ENCODE data around the gene BNC2. TPM values are rescaled to one million over a fixed set of nuclear protein-coding genes. Genes with fewer than 3 reads are reported as not detected.

BNC2 gene
- total RNA-seq, 1 experiment from 2014 or later, result 43.6 TPM

- Histone ChIP-seq H3K9ac (ENCODE audit: extremely low read depth, insufficient read length, low read length) (no peak overlapping the region), H4K91ac (ENCODE audit: insufficient read length, low read depth, low read length) (no peak overlapping the region), H3K27me3 (ENCODE audit: insufficient read depth, low read length) (no peaks in the 10 kb centered on the region), H3K4ac (ENCODE audit: low read depth, low read length) (no peak overlapping the region), H2BK20ac (ENCODE audit: low read depth, low read length, poor library complexity, severe bottlenecking) (no peak overlapping the region), H3K4me1 (ENCODE audit: insufficient read depth, low read length) (peaks cover 12% of the 10 kb centered on the region; the same call in 1 of the 2 replicates), H4K20me1 (ENCODE audit: control insufficient read depth, insufficient read depth, insufficient read length) (no peaks in the 10 kb centered on the region), H4K5ac (ENCODE audit: insufficient read length, low read depth, low read length) (no peak overlapping the region), H2BK120ac (ENCODE audit: low read depth, low read length, poor library complexity, severe bottlenecking) (no peak overlapping the region), H3K79me2 (ENCODE audit: insufficient read depth, low read length) (peaks cover 6% of the 10 kb centered on the region; the same call in 1 of the 2 replicates), H3K79me1 (ENCODE audit: insufficient read depth, low read depth, low read length, poor library complexity, severe bottlenecking) (no peaks in the 10 kb centered on the region), H3K27ac (ENCODE audit: insufficient read length, low read depth, low read length) (no peak overlapping the region), H2BK12ac (ENCODE audit: insufficient read length, low read depth, low read length) (no peak overlapping the region), H3K18ac (ENCODE audit: insufficient read length, low read depth, low read length) (no peak overlapping the region), H2AFZ (ENCODE audit: low read length) (no peak overlapping the region), H3K23ac (ENCODE audit: insufficient read length, low read depth, low read length) (no peak overlapping the region), H4K8ac (replicated peaks; ENCODE audit: insufficient read length, low read depth, low read length) (no peak overlapping the region), H3K4me2 (ENCODE audit: insufficient read depth, insufficient read length, low read length) (peak overlapping the region; percentile 48), H2BK5ac (ENCODE audit: insufficient read length, low read length) (no peak overlapping the region), H3K14ac (ENCODE audit: insufficient read depth, low read length) (no peak overlapping the region), H3K9me3 (ENCODE audit: control insufficient read depth, low read depth, low read length) (no peaks in the 10 kb centered on the region), H2AK5ac (ENCODE audit: insufficient read length, low read length) (no peak overlapping the region), H2BK15ac (ENCODE audit: low read depth, low read length) (no peak overlapping the region), H3K23me2 (ENCODE audit: insufficient read length, low read depth, low read length, poor library complexity, severe bottlenecking) (peaks cover 14% of the 10 kb centered on the region), H3T11ph (ENCODE audit: low read length) (no peak overlapping the region), H3K56ac (ENCODE audit: insufficient read length, low read depth, low read length) (no peak overlapping the region)
- Mint-ChIP-seq H3K27me3 (ENCODE audit: low read depth) (no peaks in the 10 kb centered on the region), H3K9me3 (no peaks in the 10 kb centered on the region), H3K27ac (peak overlapping the region; percentile 12 to 91 (median 87)), H3K36me3 (ENCODE audit: insufficient read depth in 1 of 3, low read depth in 3 of 3) (no peaks in the 10 kb centered on the region; a peak in 1 of 7 replicates), H3K4me3 (peak overlapping the region; percentile 30 to 67), H3K4me1 (peaks cover 86% of the 10 kb centered on the region in 2 experiments)
- DNase-seq, result no peak
- WGBS (ENCODE audit: extremely low coverage, insufficient read length, low lambda C conversion rate), result no CpG with 5 or more reads among the region's 4 CpGs
- TF ChIP-seq CTCF (conservative IDR thresholded peaks at IDR 0.05), result no peak
These were observed 140.8 kb downstream of the BNC2 start for GRCh38 chr9:16729651-16730050.

Data from H9 (cell line).